Activated B cell treated with CpG ODN at 0.5 μM for 24 hours (primary cell): ENCODE results near the gene NPHP4. TPM values are rescaled to one million over a fixed set of nuclear protein-coding genes. Genes with fewer than 3 reads are reported as not detected.

Source experiments
- ATAC-seq: fragments of 200-7000 bp; cut with Tn5 transposase; one replicate; pipeline ENCODE4 v1.10.0; 2021; ENCODE audit warnings: low read depth, mild to moderate bottlenecking, moderate library complexity
- CTCF ChIA-PET: fragments of 350-600 bp; sonication (Branson Sonifier 250); formaldehyde crosslinking; loops from one replicate; lab custom pipeline; 2021; ENCODE audit warnings: antibody characterized with exemption; lab: Charles Lee
- POLR2A ChIA-PET: fragments of 350-600 bp; sonication (Branson Sonifier 250); formaldehyde crosslinking; loops from one replicate; lab custom pipeline; 2021; ENCODE audit warnings: antibody characterized with exemption; lab: Charles Lee
- DNase-seq: peaks from one replicate; pipeline ENCODE4 v3.0.0; 2022
- H3K27ac Mint-ChIP-seq: one replicate; pipeline ENCODE4 v1.8.0; 2020; ENCODE audit warnings: mixed read lengths
- H3K27me3 Mint-ChIP-seq: one replicate; pipeline ENCODE4 v1.8.0; 2021; ENCODE audit warnings: mixed read lengths
- H3K36me3 Mint-ChIP-seq: one replicate; pipeline ENCODE4 v1.8.0; 2021; ENCODE audit warnings: low read depth, mixed read lengths
- H3K4me1 Mint-ChIP-seq: one replicate; pipeline ENCODE4 v1.8.0; 2021; ENCODE audit warnings: mixed read lengths
- H3K4me3 Mint-ChIP-seq: one replicate; pipeline ENCODE4 v1.8.0; 2020; ENCODE audit warnings: mild to moderate bottlenecking, mixed read lengths
- H3K9me3 Mint-ChIP-seq: one replicate; pipeline ENCODE4 v1.8.0; 2020; ENCODE audit warnings: mixed read lengths
- intact Hi-C: fragments of 100-400 bp; cut with micrococcal nuclease; formaldehyde crosslinking; loops from one replicate; pipeline ENCODE4 v1.15.1; 2024
- total RNA-seq: library from RNA; stranded (reverse); gene quantifications from 2 replicates; pipeline ENCODE4 v1.2.3, GENCODE V29; 2022
- TF ChIP-seq, protein P1 (sequence below): fragments of 200-600 bp; IDR thresholded peaks from one replicate; pipeline ENCODE4 v1.8.0; 2022; ENCODE audit warnings: antibody characterized with exemption, mild to moderate bottlenecking

Gene NPHP4
- total RNA-seq, 1 donor from 2014 or later, result 8.0 TPM

DNA sequence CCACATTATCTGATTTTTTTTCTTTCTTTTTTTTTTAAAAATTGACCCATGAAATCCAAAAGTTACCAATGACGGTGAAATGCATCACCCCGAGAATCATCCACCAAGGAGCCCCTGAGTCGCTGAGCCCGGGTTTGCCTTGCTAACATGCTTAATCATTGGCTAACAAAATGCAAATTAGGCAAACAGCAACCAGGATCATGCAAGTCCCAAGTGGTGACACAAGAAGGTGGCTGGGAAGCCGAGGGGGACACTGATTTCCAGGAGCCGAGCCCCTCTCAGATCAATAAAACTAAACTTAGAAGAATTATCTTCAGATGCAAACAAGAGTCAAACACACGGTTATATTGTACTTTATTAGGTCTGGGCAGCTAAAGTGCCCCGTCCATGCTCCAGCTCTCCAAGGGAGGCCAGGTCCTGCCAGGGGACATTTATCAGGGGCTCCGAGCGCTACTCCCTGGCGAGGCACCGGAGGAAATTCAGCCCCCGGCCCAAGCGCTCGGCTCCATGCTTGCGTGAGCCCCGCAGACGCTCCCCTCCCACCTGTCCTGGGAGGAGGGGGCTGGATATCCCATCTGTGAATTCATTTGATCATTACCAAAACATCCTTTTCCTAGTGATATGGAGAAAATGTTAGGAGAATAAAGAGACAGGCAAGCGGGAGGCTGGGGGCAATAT, 154.1 kb downstream of the NPHP4 start:
- Mint-ChIP-seq H3K27me3 (peaks cover 4% of the 10 kb centered on the region), H3K27ac (no peak overlapping the region), H3K9me3 (no peaks in the 10 kb centered on the region), H3K36me3 (no peaks in the 10 kb centered on the region), H3K4me1 (no peaks in the 10 kb centered on the region), H3K4me3 (no peak overlapping the region)
- POLR2A ChIA-PET, result no interaction called here
- CTCF ChIA-PET, result no interaction called here
- ATAC-seq, result no peak
- intact Hi-C loops, result no loop called here
- DNase-seq, result no peak
- TF ChIP-seq, protein P1, sequence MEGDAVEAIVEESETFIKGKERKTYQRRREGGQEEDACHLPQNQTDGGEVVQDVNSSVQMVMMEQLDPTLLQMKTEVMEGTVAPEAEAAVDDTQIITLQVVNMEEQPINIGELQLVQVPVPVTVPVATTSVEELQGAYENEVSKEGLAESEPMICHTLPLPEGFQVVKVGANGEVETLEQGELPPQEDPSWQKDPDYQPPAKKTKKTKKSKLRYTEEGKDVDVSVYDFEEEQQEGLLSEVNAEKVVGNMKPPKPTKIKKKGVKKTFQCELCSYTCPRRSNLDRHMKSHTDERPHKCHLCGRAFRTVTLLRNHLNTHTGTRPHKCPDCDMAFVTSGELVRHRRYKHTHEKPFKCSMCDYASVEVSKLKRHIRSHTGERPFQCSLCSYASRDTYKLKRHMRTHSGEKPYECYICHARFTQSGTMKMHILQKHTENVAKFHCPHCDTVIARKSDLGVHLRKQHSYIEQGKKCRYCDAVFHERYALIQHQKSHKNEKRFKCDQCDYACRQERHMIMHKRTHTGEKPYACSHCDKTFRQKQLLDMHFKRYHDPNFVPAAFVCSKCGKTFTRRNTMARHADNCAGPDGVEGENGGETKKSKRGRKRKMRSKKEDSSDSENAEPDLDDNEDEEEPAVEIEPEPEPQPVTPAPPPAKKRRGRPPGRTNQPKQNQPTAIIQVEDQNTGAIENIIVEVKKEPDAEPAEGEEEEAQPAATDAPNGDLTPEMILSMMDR, result no peak

DNA sequence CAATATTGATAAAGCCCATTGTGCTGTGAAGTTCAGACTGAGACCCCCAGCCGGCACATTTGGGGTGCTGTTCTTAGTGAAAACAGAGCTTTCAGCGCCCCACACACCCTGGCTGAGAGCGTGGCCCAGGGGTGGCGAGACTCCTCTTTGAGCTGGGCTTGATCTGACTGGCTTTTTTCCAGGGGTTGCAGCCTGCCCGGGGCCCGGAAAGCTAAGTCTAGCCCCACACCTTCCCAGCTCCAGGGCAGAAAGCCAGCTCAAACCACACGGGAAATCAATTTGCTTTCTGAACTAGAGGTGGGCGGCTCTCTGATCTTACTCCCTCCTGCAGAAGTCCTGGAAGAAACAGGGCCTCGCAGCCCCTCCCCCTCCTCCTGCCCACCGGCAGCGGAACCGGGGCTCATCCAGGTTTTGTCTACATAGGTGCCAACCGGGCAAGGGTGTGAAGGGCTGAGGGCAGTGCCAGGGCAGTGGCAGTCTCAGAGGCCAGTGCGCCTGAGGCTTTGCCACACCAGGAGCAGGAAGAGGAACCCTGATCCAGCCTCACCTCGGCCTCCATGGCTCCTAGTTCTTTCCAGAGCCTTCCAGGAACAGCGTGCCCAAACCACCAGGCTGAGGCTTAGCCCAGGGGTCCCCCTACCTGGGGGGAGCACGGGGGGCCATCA, 155.3 kb downstream of the NPHP4 start:
- no peak overlapping the region for H3K4me3 Mint-ChIP-seq
- H3K27me3 Mint-ChIP-seq, result peaks cover 4% of the 10 kb centered on the region
- no peaks in the 10 kb centered on the region for H3K9me3 Mint-ChIP-seq
- intact Hi-C loops, result no loop called here
- CTCF ChIA-PET, result no interaction called here
- TF ChIP-seq, protein P1, result no peak
- ATAC-seq (no peak), DNase-seq (no peak)
- H3K4me1 Mint-ChIP-seq, result no peaks in the 10 kb centered on the region
- H3K36me3 Mint-ChIP-seq, result no peaks in the 10 kb centered on the region
- H3K27ac Mint-ChIP-seq, result no peak overlapping the region
- POLR2A ChIA-PET, result no interaction called here

DNA sequence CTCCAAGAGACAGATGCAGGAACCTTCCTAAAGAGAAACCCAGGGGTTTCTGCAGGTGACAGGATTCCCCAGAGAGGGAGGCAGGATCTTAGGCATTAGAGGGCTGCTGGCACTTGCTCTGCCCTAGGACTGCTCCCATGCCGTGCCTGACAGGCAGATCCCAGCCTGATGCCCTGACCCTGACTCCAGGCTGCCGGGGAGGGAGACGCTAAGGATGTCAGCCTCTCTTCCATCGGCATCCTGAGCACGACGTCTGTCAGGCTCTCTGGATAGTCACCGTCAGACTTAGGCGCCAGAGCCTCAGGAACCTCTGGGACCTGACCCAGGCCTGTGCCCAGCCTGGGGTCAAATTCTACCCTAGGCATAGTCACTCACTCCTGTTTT, 157.1 kb downstream of the NPHP4 start:
- Mint-ChIP-seq H3K9me3 (no peaks in the 10 kb centered on the region), H3K4me1 (no peaks in the 10 kb centered on the region), H3K4me3 (no peak overlapping the region), H3K27me3 (peaks cover 4% of the 10 kb centered on the region), H3K27ac (no peak overlapping the region), H3K36me3 (no peaks in the 10 kb centered on the region)
- intact Hi-C loops, result no loop called here
- TF ChIP-seq, protein P1, result no peak
- CTCF ChIA-PET, result no interaction called here
- no peak for DNase-seq
- POLR2A ChIA-PET, result no interaction called here
- ATAC-seq, result no peak

DNA sequence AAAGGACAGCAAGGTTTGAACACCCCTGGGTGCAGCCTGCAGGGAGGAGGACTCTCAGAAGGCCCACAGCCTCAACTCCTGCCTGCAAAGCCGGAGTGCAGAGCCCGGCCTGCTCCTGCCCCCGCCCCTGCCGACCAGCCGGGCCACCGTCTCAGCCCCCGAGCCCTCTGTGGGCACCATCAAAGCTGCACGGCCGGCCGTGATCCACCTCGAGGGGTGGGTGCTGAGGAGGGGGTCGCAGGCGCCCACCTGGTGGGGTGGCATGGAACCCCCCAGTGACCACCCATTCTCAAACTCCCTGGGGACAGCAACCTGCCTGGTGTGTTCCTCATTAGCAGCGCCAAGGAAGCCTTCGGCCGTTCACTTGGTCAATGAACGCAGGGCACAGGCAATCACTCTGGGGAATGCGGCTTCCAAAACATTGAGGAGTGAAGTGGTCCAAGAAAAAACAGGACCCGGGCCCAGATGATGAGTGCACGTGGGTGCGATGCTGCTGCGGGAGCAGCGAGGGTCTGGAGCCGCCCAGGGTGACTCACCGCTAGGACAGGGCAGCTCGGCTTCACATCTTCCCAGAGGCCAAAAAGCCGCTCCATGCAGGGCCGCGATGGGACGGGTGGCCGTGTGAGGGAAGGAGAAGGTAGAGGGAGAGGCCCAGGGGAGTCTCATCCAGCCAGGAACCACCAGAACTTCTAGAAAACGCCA, 157.6 kb downstream of the NPHP4 start:
- ATAC-seq (no peak), DNase-seq (no peak)
- intact Hi-C loops, result no loop called here
- Mint-ChIP-seq H3K27me3 (peaks cover 4% of the 10 kb centered on the region), H3K4me1 (no peaks in the 10 kb centered on the region), H3K4me3 (no peak overlapping the region), H3K27ac (no peak overlapping the region), H3K9me3 (peaks cover under 1% of the 10 kb centered on the region), H3K36me3 (no peaks in the 10 kb centered on the region)
- ChIA-PET CTCF (no interaction called here), POLR2A (no interaction called here)
- TF ChIP-seq, protein P1, result no peak

DNA sequence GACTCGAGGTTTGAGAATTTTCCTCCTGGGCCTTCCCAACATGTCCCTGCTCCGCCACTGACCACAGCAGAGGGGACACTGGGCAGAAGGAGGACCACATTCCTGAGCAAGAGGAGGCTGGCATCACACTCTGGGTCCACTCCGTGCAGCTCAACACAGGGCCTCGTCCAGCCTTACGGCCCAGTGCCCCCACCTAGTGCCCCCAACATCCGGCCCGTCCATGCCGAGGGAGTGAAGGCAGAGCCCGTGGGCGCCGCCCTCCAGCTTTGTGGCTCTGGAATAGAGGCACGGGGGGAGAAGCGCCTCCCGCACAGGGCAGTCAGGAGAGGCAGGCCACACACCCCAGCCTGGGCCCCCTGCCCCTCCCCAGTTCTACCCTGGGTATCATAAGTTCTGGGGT, 158.3 kb downstream of the NPHP4 start:
- Mint-ChIP-seq H3K27me3 (peaks cover 4% of the 10 kb centered on the region), H3K4me1 (no peaks in the 10 kb centered on the region), H3K9me3 (peaks cover 5% of the 10 kb centered on the region), H3K27ac (no peak overlapping the region), H3K4me3 (no peak overlapping the region), H3K36me3 (no peaks in the 10 kb centered on the region)
- TF ChIP-seq, protein P1, result no peak
- DNase-seq, result no peak
- ATAC-seq, result no peak
- intact Hi-C loops, result no loop called here
- POLR2A ChIA-PET, result no interaction called here
- CTCF ChIA-PET, result no interaction called here
